ENCODE measurements around the gene NPL. TPM values are rescaled to one million over a fixed set of nuclear protein-coding genes. Genes with fewer than 3 reads are reported as not detected.

NPL gene
- total RNA-seq, 2 donors from 2014 or later: 0.99 to 2.6 TPM

DNA sequence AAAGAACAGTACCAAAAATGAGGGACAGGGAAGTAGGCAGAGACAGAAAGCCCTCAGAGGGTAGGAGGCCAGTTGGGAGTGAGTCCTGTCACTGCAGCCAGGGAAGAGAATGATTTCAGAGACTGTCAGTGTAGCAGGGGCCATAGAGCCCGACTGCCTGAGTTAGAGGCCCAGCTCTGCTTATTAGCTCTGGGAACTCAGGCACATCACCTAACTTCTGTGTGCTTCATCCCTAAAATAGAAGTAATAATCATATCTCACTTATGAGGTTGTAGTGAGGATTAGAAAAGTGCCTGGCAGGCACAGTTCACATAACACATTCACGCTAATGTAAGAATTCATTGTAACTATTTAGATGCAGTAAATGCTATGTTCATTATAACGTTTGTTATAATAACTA lies 18.3 kb downstream of the NPL start:
- Histone ChIP-seq H3K4me3 (no peak overlapping the region), H3K4me1 (no peaks in the 10 kb centered on the region), H3K27me3 (no peaks in the 10 kb centered on the region), H3K36me3 (replicated peaks in 1 of 2; ENCODE audit: insufficient read depth in 1 of 2, low read depth in 2 of 2) (no peaks in the 10 kb centered on the region), H3K9me3 (no peaks in the 10 kb centered on the region), H3K27ac (no peak overlapping the region)
- ATAC-seq: no peak
- TF ChIP-seq, protein P1, sequence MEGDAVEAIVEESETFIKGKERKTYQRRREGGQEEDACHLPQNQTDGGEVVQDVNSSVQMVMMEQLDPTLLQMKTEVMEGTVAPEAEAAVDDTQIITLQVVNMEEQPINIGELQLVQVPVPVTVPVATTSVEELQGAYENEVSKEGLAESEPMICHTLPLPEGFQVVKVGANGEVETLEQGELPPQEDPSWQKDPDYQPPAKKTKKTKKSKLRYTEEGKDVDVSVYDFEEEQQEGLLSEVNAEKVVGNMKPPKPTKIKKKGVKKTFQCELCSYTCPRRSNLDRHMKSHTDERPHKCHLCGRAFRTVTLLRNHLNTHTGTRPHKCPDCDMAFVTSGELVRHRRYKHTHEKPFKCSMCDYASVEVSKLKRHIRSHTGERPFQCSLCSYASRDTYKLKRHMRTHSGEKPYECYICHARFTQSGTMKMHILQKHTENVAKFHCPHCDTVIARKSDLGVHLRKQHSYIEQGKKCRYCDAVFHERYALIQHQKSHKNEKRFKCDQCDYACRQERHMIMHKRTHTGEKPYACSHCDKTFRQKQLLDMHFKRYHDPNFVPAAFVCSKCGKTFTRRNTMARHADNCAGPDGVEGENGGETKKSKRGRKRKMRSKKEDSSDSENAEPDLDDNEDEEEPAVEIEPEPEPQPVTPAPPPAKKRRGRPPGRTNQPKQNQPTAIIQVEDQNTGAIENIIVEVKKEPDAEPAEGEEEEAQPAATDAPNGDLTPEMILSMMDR (IDR thresholded peaks at IDR 0.05): no peak
- intact Hi-C loops (cut with DNase I): no loop called here
- whole genome bisulfite sequencing, 2 donors: 71 to 80% methylated on average over 3 of the region's 3 CpGs
- no peak for DNase-seq

DNA sequence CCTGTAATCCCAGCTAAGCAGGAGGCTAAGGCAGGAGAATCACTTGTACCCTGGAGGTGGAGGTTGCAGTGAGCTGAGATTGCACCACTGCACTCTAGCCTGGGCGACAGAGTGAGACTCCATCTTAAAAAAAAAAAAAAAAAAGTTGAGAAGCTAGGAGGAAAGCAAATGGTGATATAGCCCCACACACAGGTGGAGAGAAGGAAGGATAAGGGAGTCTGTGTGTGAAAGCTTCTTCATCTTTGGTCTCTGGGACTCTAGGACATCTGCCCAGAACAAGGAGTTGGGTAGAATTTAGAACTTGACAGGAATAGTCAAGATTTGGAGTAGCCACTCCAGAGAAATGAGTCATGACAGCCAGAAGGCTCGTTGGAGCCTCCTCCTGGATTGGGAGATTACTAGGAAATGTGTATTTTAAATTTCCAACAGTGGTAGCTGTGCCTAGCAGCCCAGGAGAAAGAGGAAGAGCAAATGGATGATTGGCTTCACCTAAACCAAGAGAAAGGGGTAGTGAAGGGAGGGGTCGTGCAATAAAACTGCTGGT lies 19.9 kb downstream of the NPL start:
- TF ChIP-seq, protein P1 (IDR thresholded peaks at IDR 0.05): no peak
- TF ChIP-seq POLR2A (IDR thresholded peaks at IDR 0.05): no peak
- Histone ChIP-seq H3K4me3 (no peak overlapping the region), H3K4me1 (no peaks in the 10 kb centered on the region), H3K36me3 (replicated peaks in 1 of 2; ENCODE audit: insufficient read depth in 1 of 2, low read depth in 2 of 2) (no peaks in the 10 kb centered on the region), H3K27ac (no peak overlapping the region), H3K27me3 (no peaks in the 10 kb centered on the region), H3K9me3 (no peaks in the 10 kb centered on the region)
- WGBS, 2 donors: 70 to 71% methylated on average over 3 of the region's 3 CpGs
- DNase-seq (no peak), ATAC-seq (no peak)
- intact Hi-C loops (cut with DNase I): no loop called here

DNA sequence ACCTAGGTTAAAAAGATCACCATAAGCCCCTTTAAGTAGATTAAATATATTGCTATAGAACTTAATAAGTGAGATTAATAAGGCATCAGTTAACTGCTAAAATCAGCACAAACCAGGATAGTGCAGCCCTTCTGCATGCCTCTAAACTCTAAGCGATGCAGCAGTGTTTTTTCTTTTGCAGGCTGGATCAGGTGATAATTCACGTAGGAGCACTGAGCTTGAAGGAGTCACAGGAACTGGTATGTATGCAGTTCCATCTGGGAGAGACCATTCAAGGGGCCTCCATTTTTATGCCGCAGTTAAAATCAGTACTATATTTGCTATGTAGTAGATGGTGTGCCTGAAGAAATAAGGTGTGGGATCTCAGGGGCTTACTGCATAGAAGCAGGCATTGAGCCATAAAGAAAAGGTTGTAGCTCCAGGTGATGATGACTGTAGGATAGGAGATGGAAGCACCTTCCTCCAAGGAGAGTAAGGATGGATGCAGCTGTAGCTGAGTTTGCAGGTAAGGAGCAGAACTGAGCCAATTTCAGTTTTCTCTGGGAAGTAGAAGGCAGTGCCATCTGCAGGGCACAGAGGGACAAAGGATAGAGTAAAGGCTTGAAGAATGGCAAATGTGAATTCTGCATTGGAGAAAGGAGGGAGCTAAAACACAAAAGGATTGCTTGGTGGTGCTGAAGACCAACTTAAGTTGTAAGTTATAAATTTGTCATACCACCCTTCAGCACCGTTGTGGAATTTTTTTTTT lies 22.6 kb downstream of the NPL start:
- WGBS, 2 donors: 88 to 90% methylated on average over 4 of the region's 4 CpGs
- no peaks in the 10 kb centered on the region for H3K4me1 ChIP-seq
- no peaks in the 10 kb centered on the region for H3K9me3 ChIP-seq
- H3K27me3 ChIP-seq: no peaks in the 10 kb centered on the region
- H3K36me3 ChIP-seq (replicated peaks in 1 of 2; ENCODE audit: insufficient read depth in 1 of 2, low read depth in 2 of 2): no peaks in the 10 kb centered on the region
- TF ChIP-seq, protein P1 (IDR thresholded peaks at IDR 0.05): no peak
- no peak for TF ChIP-seq POLR2A (IDR thresholded peaks at IDR 0.05)
- intact Hi-C loops (cut with DNase I): no loop called here
- ATAC-seq: no peak
- no peak overlapping the region for H3K4me3 ChIP-seq
- no peak for DNase-seq
- H3K27ac ChIP-seq: no peak overlapping the region

DNA sequence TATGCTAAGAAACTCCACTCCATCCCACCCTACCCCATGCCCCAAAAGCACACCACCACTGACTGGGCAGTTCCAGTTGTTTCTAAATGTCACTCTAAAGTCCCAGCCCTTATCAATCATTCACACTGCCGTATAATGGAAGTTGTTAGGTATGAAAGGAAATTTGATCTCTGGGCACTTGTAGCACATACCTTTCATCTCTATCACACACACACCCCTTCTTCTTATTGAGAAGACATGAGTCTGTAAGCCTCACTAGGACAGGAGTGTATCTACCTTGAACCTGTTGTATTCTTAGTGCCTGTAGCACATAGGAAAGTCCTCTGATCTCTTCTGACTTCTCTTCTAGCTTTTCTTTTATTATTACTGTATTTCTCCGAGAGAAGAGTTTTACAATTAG lies 27.3 kb downstream of the NPL start:
- H3K27ac ChIP-seq: no peak overlapping the region
- no peaks in the 10 kb centered on the region for H3K27me3 ChIP-seq
- H3K9me3 ChIP-seq: no peaks in the 10 kb centered on the region
- no peak overlapping the region for H3K4me3 ChIP-seq
- WGBS, 2 donors: 83 to 84% methylated on average over 2 of the region's 2 CpGs
- no peak for DNase-seq
- no peaks in the 10 kb centered on the region for H3K36me3 ChIP-seq (replicated peaks in 1 of 2; ENCODE audit: insufficient read depth in 1 of 2, low read depth in 2 of 2)
- TF ChIP-seq, protein P1 (IDR thresholded peaks at IDR 0.05): no peak
- TF ChIP-seq POLR2A (IDR thresholded peaks at IDR 0.05): no peak
- H3K4me1 ChIP-seq: no peaks in the 10 kb centered on the region
- intact Hi-C loops (cut with DNase I): no loop called here
- no peak for ATAC-seq

DNA sequence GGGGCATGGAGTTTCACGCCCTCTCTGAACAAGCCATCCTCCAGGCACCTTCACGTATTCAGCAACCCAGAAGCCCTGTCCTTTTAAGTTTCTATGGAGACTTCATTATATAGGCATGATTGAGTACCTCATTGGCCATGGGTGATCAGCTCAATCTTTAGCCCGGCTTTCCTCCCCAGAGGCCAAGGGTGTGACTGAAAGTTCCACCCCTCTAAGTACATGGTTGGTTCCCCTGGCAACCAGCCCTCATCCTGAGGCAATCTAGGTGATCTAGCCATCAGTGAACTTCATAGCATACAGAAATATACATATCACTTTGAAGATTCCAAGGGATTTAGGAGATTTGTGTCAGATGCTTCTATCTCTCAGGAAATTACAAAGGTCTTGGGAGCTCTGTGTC lies 28.2 kb downstream of the NPL start:
- H3K27me3 ChIP-seq: no peaks in the 10 kb centered on the region
- no peak for ATAC-seq
- DNase-seq: no peak
- 98 to 100% methylated on average over 3 of the region's 3 CpGs for WGBS, 2 donors
- H3K9me3 ChIP-seq: no peaks in the 10 kb centered on the region
- TF ChIP-seq, protein P1 (IDR thresholded peaks at IDR 0.05): no peak
- TF ChIP-seq POLR2A (IDR thresholded peaks at IDR 0.05): no peak
- no peaks in the 10 kb centered on the region for H3K4me1 ChIP-seq
- no peaks in the 10 kb centered on the region for H3K36me3 ChIP-seq (replicated peaks in 1 of 2; ENCODE audit: insufficient read depth in 1 of 2, low read depth in 2 of 2)
- intact Hi-C loops (cut with DNase I): no loop called here
- H3K4me3 ChIP-seq: no peak overlapping the region
- H3K27ac ChIP-seq: no peak overlapping the region
